Measurements from ENCODE around the gene IRF7. TPM values are rescaled to one million over a fixed set of nuclear protein-coding genes. Genes with fewer than 3 reads are reported as not detected.

Gene IRF7
- total and polyA plus RNA-seq, 12 donors, result 4.5 to 48.4 (median 11.4) TPM

DNA sequence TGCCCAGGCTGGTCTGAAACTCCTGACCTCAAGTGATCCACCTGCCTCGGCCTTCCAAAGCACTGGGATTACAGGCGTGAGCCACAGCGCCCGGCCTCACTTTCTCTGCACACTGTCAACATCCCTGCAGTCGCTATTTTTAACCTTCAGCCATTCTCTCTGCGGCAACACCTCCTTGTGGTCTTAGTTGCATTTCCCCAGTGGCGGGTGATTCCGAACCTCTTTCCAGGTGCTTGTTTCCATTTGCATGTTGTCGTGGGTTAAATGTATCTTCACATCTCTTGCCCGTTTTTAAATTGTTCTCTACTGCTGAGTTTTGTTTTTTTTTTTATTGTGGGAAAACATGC lies 13.5 kb upstream of the IRF7 start:
- Histone ChIP-seq H3K27me3 (peaks cover 0 to 39% (median 22%) of the 10 kb centered on the region in 7 donors), H3K27ac (peak overlapping the region in 1 of 10 donors; percentile 25), H3K4me3 (no peak overlapping the region), H3K4me1 (peaks cover 0 to 12% (median 4%) of the 10 kb centered on the region in 9 donors), H3K36me3 (no peaks in the 10 kb centered on the region), H3K9me3 (no peaks in the 10 kb centered on the region)
- 23 to 40% methylated on average over 10 of the region's 10 CpGs for WGBS, 2 donors
- DNase-seq (no peak), ATAC-seq (peak in 7 of 8 donors; percentile 40 to 76 (median 56))
- intact Hi-C loops (cut with DNase I), result loop anchor here in 1 of 10 donors (10.0 kb wide), 1 partner anchor 94 kb away; the partner anchor contains the start of genes HRAS and LRRC56
- peak in 5 of 9 donors; percentile 21 to 51 (median 48) for TF ChIP-seq CTCF (IDR thresholded peaks at IDR 0.05)

DNA sequence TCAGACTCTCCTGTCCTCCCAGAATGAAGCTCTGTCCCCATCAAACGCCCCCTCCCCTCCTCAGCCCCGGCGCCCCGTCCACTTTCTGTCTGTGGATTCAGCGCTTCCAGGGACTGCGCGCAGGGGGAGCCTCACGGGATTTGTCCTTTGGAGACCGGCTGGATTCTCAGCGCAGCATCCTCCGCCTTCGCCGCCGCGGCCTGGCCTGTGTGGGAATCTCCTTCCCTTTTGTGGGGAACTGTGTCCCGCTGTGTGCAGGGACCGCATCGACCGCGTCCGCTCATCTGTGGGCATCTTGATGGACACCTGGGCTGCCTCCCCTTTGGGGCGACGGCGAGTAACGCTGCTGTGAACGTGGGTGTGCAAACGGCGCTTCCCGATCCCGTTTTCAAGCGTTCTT lies 12.3 kb upstream of the IRF7 start:
- H3K27me3 ChIP-seq, result peaks cover 0 to 39% (median 24%) of the 10 kb centered on the region in 7 donors
- peaks cover 0 to 12% (median 4%) of the 10 kb centered on the region in 9 donors for H3K4me1 ChIP-seq
- TF ChIP-seq CTCF (IDR thresholded peaks at IDR 0.05), result no peak
- H3K36me3 ChIP-seq, result no peaks in the 10 kb centered on the region
- 94% methylated on average over 31 of the region's 31 CpGs for WGBS, 2 donors
- intact Hi-C loops (cut with DNase I), result loop anchor here in 1 of 10 donors (10.0 kb wide), 1 partner anchor 93 kb away; the partner anchor contains the start of genes HRAS and LRRC56
- DNase-seq (no peak), ATAC-seq (no peak)
- no peak overlapping the region for H3K27ac ChIP-seq
- no peak overlapping the region for H3K4me3 ChIP-seq
- no peaks in the 10 kb centered on the region for H3K9me3 ChIP-seq

GRCh38 chr11:627308-627576 lies 11.5 kb upstream of the IRF7 start:
- H3K4me3 ChIP-seq, result no peak overlapping the region
- peaks cover 0 to 39% (median 24%) of the 10 kb centered on the region in 7 donors for H3K27me3 ChIP-seq
- no peak for TF ChIP-seq CTCF (IDR thresholded peaks at IDR 0.05)
- peaks cover 0 to 5% (median 0%) of the 10 kb centered on the region in 9 donors for H3K36me3 ChIP-seq
- no peak overlapping the region for H3K27ac ChIP-seq
- intact Hi-C loops (cut with DNase I), result loop anchor here in 1 of 10 donors (10.0 kb wide), 1 partner anchor 92 kb away; the partner anchor contains the start of genes HRAS and LRRC56
- 21 to 26% methylated on average over 23 to 28 of the region's 28 CpGs for WGBS, 2 donors
- peaks cover 0 to 12% (median 4%) of the 10 kb centered on the region in 9 donors for H3K4me1 ChIP-seq
- H3K9me3 ChIP-seq, result no peaks in the 10 kb centered on the region
- no peak for ATAC-seq
- no peak for DNase-seq

GRCh38 chr11:626475-627307 lies 10.9 kb upstream of the IRF7 start, which contains the start of gene SCT:
SCT (minus strand) TSS chr11:627181; CDS start chr11:627143, 38 bp downstream.
- H3K9me3 ChIP-seq, result no peaks in the 10 kb centered on the region
- no peak within 1 kb of the TSS for H3K4me3 ChIP-seq
- ATAC-seq, result peak in 2 of 8 donors; percentile 15 to 27
- TF ChIP-seq CTCF (IDR thresholded peaks at IDR 0.05), result no peak
- peaks cover 0 to 39% (median 24%) of the 10 kb centered on the region in 7 donors for H3K27me3 ChIP-seq
- intact Hi-C loops (cut with DNase I), result loop anchor here in 1 of 10 donors (10.0 kb wide), 1 partner anchor 92 kb away; the partner anchor contains the start of genes HRAS and LRRC56
- H3K4me1 ChIP-seq, result peaks cover 0 to 12% (median 4%) of the 10 kb centered on the region in 9 donors
- 12 to 17% methylated on average over 38 to 69 of the region's 72 CpGs for WGBS, 2 donors
- peaks cover 0 to 6% (median 0%) of the 10 kb centered on the region in 9 donors for H3K36me3 ChIP-seq
- DNase-seq, result no peak
- no peak within 1 kb of the TSS for H3K27ac ChIP-seq
